ENCODE data around the gene UBE3A.

Gene UBE3A

GRCh38 chr15:25451501-25451900 is 12.7 kb upstream of the UBE3A start:
- H3K4me3 ChIP-seq = no peak overlapping the region
- H3K4me1 ChIP-seq = no peaks in the 10 kb centered on the region
- H3K36me3 ChIP-seq = no peaks in the 10 kb centered on the region
- intact Hi-C loops (cut with DNase I; ENCODE audit: low total_unique reads) = no loop called here
- H3K27me3 ChIP-seq = no peaks in the 10 kb centered on the region
- no peak for DNase-seq
- H3K9me3 ChIP-seq = peaks cover 0 to 27% (median 4%) of the 10 kb centered on the region in 3 donors
- TF ChIP-seq CTCF (IDR thresholded peaks at IDR 0.05) = no peak
- no peak overlapping the region for H3K27ac ChIP-seq

- no peak for TF ChIP-seq CTCF (IDR thresholded peaks at IDR 0.05)
- no peaks in the 10 kb centered on the region for H3K27me3 ChIP-seq
- H3K4me3 ChIP-seq = no peak overlapping the region
- H3K27ac ChIP-seq = no peak overlapping the region
- no peaks in the 10 kb centered on the region for H3K4me1 ChIP-seq
- intact Hi-C loops (cut with DNase I; ENCODE audit: low total_unique reads) = no loop called here
- H3K36me3 ChIP-seq = no peaks in the 10 kb centered on the region
- H3K9me3 ChIP-seq = peaks cover 0 to 27% (median 4%) of the 10 kb centered on the region in 3 donors
- DNase-seq = no peak
Observed at GRCh38 chr15:25450163-25450562, 11.3 kb upstream of the UBE3A start.

- H3K36me3 ChIP-seq = no peaks in the 10 kb centered on the region
Observed at GRCh38 chr15:25446076-25446475, 7.3 kb upstream of the UBE3A start.

GRCh38 chr15:25445412-25445811 is 6.6 kb upstream of the UBE3A start:
- TF ChIP-seq CTCF (IDR thresholded peaks at IDR 0.05) = no peak
- Histone ChIP-seq H3K36me3 (no peaks in the 10 kb centered on the region), H3K27ac (no peak overlapping the region), H3K9me3 (no peaks in the 10 kb centered on the region), H3K4me3 (no peak overlapping the region), H3K27me3 (no peaks in the 10 kb centered on the region), H3K4me1 (no peaks in the 10 kb centered on the region)
- no peak for DNase-seq
- intact Hi-C loops (cut with DNase I; ENCODE audit: low total_unique reads) = no loop called here

More at GRCh38 chr15:25446076-25446475, 7.3 kb upstream of the UBE3A start:
- Histone ChIP-seq H3K27me3 (no peaks in the 10 kb centered on the region), H3K27ac (no peak overlapping the region), H3K9me3 (peaks cover 0 to 6% (median 0%) of the 10 kb centered on the region in 3 donors), H3K4me3 (no peak overlapping the region), H3K4me1 (no peaks in the 10 kb centered on the region)
- TF ChIP-seq CTCF (IDR thresholded peaks at IDR 0.05) = no peak
- intact Hi-C loops (cut with DNase I; ENCODE audit: low total_unique reads) = no loop called here
- DNase-seq = no peak

GRCh38 chr15:25441111-25441510 is 2.3 kb upstream of the UBE3A start:
- TF ChIP-seq CTCF (IDR thresholded peaks at IDR 0.05) = no peak
- no peak for DNase-seq
- Histone ChIP-seq H3K4me3 (no peak overlapping the region), H3K36me3 (no peaks in the 10 kb centered on the region), H3K27ac (no peak overlapping the region), H3K27me3 (no peaks in the 10 kb centered on the region), H3K4me1 (peaks cover 0 to 17% (median 12%) of the 10 kb centered on the region in 4 donors), H3K9me3 (no peaks in the 10 kb centered on the region)
- intact Hi-C loops (cut with DNase I; ENCODE audit: low total_unique reads) = no loop called here

- Histone ChIP-seq H3K27me3 (no peaks in the 10 kb centered on the region), H3K9me3 (no peaks in the 10 kb centered on the region), H3K4me1 (peaks cover 0 to 34% (median 13%) of the 10 kb centered on the region in 4 donors), H3K4me3 (peak overlapping the region; percentile 99 to 100), H3K36me3 (no peaks in the 10 kb centered on the region), H3K27ac (peak overlapping the region; percentile 99 to 100)
- DNase-seq = no peak
- intact Hi-C loops (cut with DNase I; ENCODE audit: low total_unique reads) = loop anchor here (10.0 kb wide), 1 partner anchor 645 kb away; no protein-coding TSS in a partner anchor
- TF ChIP-seq CTCF (IDR thresholded peaks at IDR 0.05) = no peak
Observed at GRCh38 chr15:25439369-25439836, 579 bp upstream of the UBE3A start.
